ENCODE data around the gene ABCB9. TPM values are rescaled to one million over a fixed set of nuclear protein-coding genes. Genes with fewer than 3 reads are reported as not detected.

Gene ABCB9
- total RNA-seq, 1 experiment from 2014 or later: 14.7 TPM

DNA sequence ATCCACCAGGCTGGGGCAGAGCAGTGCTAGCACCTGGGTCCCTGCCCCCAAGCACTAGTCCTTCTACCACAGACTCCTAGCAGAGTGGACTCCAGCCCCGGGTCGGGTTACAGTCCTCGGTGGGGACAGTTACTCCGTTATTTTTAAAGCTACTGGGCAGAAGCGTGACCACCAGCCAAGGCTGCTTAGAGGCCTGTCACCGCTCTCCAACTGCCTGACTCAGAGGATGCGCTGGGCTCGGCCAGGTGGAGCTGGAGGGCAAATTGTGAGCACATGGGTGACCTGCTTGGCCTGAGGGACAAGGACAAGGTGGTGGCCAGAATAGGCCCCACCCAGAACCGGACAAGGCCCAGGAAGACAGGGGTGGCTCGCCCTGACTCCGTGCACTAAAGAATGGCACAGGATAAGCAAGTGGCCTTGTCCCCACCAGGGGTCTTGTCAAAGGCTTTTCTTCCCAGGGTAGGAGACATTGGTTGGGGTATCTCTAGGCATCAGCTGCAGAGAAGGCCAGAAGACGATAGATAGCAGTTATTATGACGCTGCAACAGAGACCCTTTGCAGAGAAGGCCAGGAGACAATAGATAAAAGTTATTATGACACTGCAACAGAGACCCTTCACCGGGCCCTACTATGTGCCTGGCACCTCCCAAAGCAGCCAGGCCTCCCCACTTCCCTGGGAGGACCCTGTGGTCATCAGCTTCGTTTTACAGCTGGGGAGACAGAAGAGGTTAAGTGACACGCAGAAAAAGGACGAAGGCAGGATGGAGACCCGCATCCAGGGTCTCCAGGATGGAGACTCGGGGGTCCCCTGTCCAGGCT lies 1.6 kb downstream of the ABCB9 start:
- Histone ChIP-seq H3K9me2 (ENCODE audit: insufficient read depth) (no peaks in the 10 kb centered on the region), H4K20me1 (ENCODE audit: insufficient read depth) (no peaks in the 10 kb centered on the region), H3K9ac (ENCODE audit: low read length) (peak overlapping the region; percentile 72), H3K27me3 (ENCODE audit: insufficient read depth, low read length) (no peaks in the 10 kb centered on the region), H3K27ac (ENCODE audit: low read depth, low read length) (peak overlapping the region; percentile 66; the same call in 1 of the 2 replicates), H3K36me3 (ENCODE audit: control insufficient read depth in 1 of 2, insufficient read depth in 2 of 2, low read length in 2 of 2) (no peaks in the 10 kb centered on the region), H3K9me3 (ENCODE audit: control insufficient read depth in 1 of 2, insufficient read depth in 1 of 2, low read depth in 1 of 2, low read length in 2 of 2) (no peaks in the 10 kb centered on the region), H3K4me1 (ENCODE audit: control insufficient read depth in 1 of 2, insufficient read depth in 2 of 2, low read length in 2 of 2) (peaks cover 28 to 43% of the 10 kb centered on the region in 2 experiments), H3K4me3 (replicated peaks in 1 of 2; ENCODE audit: low read depth in 1 of 2, low read length in 2 of 2) (peak overlapping the region in 1 of 2 experiments; percentile 0; a peak in 1 of 4 replicates), H2AFZ (ENCODE audit: low read depth, low read length, poor library complexity, severe bottlenecking) (no peak overlapping the region), H3K4me2 (ENCODE audit: low read length) (peak overlapping the region; percentile 86), H3K79me2 (ENCODE audit: insufficient read depth, low read length) (peaks cover 3% of the 10 kb centered on the region; the same call in 1 of the 2 replicates)
- DNase-seq (ENCODE audit: low read depth, low spot score) (no peak), ATAC-seq (no peak)
- intact Hi-C loops (cut with micrococcal nuclease): no loop called here
- ChIA-PET POLR2A (interaction anchor here (0.6 to 1.2 kb wide), 2 partner anchors 269 to 321 kb away, joined by 3 read pairs; partner anchors contain the start of gene MTRFR), RAD21 (ENCODE audit: low non-redundant PET in 1 of 2, low total read pairs in 2 of 2, uncharacterized antibody in 2 of 2, unreplicated experiment in 2 of 2) (no interaction called here), CTCF (interaction anchor here (1.2 kb wide), 1 partner anchor 14 kb away, joined by 3 read pairs; no protein-coding TSS in a partner anchor)
- no TSS peak for BruUV-seq (replicated peaks)
- TF ChIP-seq SIN3A (IDR thresholded peaks at IDR 0.05; ENCODE audit: low read depth) (no peak), TCF7L2 (IDR thresholded peaks at IDR 0.05; ENCODE audit: borderline replicate concordance, extremely low read depth, insufficient read depth, insufficient read length) (no peak), RAD21 (IDR thresholded peaks at IDR 0.05; ENCODE audit: low read depth) (no peak), FOSL1 (IDR thresholded peaks at IDR 0.05; ENCODE audit: low read depth) (no peak), SRF (IDR thresholded peaks at IDR 0.05; ENCODE audit: low read depth) (no peak), YY1 (IDR thresholded peaks at IDR 0.05; ENCODE audit: extremely low read depth, insufficient replicate concordance, low read depth, low read length) (no peak), EZH2 (IDR thresholded peaks at IDR 0.05) (no peak), POLR2AphosphoS5 (IDR thresholded peaks at IDR 0.05; ENCODE audit: low read depth, low read length) (no peak), EZH2phosphoT487 (IDR thresholded peaks at IDR 0.05; ENCODE audit: borderline replicate concordance) (no peak), JUND (IDR thresholded peaks at IDR 0.05) (no peak), MAX (IDR thresholded peaks at IDR 0.05) (no peak), CBX3 (IDR thresholded peaks at IDR 0.05; ENCODE audit: low read depth) (no peak), CEBPB (IDR thresholded peaks at IDR 0.05; ENCODE audit: low read depth) (no peak), ZNF274 (IDR thresholded peaks at IDR 0.05; ENCODE audit: low read depth, low read length) (no peak), SP1 (IDR thresholded peaks at IDR 0.05; ENCODE audit: low read depth) (no peak), EGR1 (IDR thresholded peaks at IDR 0.05; ENCODE audit: low read depth) (no peak), ZBTB33 (IDR thresholded peaks at IDR 0.05; ENCODE audit: extremely low read depth, insufficient replicate concordance, low read length) (no peak)
- TF ChIP-seq, protein P1, sequence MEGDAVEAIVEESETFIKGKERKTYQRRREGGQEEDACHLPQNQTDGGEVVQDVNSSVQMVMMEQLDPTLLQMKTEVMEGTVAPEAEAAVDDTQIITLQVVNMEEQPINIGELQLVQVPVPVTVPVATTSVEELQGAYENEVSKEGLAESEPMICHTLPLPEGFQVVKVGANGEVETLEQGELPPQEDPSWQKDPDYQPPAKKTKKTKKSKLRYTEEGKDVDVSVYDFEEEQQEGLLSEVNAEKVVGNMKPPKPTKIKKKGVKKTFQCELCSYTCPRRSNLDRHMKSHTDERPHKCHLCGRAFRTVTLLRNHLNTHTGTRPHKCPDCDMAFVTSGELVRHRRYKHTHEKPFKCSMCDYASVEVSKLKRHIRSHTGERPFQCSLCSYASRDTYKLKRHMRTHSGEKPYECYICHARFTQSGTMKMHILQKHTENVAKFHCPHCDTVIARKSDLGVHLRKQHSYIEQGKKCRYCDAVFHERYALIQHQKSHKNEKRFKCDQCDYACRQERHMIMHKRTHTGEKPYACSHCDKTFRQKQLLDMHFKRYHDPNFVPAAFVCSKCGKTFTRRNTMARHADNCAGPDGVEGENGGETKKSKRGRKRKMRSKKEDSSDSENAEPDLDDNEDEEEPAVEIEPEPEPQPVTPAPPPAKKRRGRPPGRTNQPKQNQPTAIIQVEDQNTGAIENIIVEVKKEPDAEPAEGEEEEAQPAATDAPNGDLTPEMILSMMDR (IDR thresholded peaks at IDR 0.05 in 2 of 3, conservative IDR thresholded peaks at IDR 0.05 in 1 of 3; ENCODE audit: borderline replicate concordance in 1 of 3, insufficient read depth in 1 of 3, low read depth in 2 of 3, low read length in 2 of 3): no peak
- TF ChIP-seq, protein P2, sequence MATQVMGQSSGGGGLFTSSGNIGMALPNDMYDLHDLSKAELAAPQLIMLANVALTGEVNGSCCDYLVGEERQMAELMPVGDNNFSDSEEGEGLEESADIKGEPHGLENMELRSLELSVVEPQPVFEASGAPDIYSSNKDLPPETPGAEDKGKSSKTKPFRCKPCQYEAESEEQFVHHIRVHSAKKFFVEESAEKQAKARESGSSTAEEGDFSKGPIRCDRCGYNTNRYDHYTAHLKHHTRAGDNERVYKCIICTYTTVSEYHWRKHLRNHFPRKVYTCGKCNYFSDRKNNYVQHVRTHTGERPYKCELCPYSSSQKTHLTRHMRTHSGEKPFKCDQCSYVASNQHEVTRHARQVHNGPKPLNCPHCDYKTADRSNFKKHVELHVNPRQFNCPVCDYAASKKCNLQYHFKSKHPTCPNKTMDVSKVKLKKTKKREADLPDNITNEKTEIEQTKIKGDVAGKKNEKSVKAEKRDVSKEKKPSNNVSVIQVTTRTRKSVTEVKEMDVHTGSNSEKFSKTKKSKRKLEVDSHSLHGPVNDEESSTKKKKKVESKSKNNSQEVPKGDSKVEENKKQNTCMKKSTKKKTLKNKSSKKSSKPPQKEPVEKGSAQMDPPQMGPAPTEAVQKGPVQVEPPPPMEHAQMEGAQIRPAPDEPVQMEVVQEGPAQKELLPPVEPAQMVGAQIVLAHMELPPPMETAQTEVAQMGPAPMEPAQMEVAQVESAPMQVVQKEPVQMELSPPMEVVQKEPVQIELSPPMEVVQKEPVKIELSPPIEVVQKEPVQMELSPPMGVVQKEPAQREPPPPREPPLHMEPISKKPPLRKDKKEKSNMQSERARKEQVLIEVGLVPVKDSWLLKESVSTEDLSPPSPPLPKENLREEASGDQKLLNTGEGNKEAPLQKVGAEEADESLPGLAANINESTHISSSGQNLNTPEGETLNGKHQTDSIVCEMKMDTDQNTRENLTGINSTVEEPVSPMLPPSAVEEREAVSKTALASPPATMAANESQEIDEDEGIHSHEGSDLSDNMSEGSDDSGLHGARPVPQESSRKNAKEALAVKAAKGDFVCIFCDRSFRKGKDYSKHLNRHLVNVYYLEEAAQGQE (IDR thresholded peaks at IDR 0.05; ENCODE audit: low read depth): no peak

All from HCT116 (cell line).